HG03108 (cell line): ENCODE results near the gene CHSY1.
A peak's percentile ranks its signal among the peaks of the same experiment; 100 is the strongest.

Experiments used
- ATAC-seq: cut with Tn5 transposase; IDR thresholded peaks from one replicate; pipeline ENCODE4 v1.9.1; 2021; ENCODE audit warnings: moderate library complexity; ENCODE audit not compliant: unreplicated experiment

Gene CHSY1

DNA sequence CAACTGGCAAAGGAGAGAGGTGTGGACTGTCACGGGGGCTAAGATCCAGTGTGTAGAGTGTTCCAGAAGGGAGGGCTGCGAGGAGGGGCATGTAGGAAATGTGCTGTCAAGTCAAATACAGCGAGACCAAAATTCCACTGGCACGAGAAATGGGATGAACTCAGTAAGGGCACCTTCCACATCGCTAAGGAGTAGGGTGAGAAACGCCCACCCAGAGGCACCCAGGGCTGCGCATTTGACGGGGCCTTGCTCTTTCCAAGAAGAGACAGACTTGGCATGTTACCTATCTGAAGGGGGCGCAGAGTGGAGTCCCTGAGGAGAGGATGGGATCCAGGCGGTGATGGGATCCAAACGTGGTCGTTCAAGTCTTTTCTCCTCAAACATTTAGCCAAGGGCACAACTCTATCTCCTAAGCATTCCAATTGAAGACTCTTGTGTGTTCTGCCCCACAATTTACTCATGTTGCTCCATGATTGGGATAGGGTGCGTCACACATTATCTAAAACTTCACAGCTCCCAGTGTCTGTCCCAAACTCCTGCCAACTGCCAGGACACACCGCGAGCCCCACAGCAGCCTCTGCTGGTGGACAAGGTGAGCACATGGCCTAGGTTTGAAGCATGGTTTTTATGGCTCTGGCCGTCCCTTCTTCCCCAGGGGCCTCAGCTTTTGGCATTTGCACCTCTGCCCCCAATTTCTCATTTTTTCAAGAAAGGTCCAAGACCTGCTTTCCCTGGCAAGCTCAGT, 17.8 kb upstream of the CHSY1 start:
- ATAC-seq, result no peak

DNA sequence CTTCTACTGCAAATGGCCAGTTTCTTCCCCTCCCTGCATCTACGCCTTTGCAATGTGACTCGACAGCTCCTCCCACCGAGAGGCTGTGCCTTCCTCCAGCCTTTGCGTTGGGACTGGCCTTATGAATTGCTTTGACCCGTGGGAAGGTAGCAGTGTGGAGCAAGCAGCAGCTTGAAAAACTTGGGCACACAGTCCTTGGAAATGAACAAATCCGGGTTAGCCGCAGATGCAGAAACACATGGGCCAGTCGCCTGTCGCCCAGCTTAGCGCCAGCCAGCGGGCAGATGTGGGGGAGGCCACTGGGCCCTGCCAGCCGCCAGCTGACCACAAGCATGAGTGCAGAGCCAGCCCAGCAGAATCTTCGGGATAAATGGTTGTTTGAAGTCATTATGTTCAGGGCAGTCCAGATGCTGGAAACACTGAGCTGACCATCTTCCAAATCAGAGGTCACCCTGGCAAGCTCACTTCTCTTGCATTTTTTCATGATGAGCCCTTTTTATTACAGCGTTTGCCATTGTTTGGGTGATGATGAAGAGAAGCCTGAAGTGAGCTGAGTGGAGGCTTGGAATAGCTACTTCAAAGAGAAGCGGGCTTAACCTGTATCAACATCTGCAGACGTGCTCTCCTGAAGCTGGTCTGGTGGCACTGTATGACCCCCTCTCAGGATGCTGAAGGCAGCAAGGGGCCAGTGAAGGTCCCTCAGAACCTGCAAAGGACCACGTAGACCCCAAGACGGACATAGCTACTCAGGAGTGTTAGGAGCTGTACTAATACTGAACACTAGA, 15.7 kb upstream of the CHSY1 start:
- ATAC-seq, result no peak

DNA sequence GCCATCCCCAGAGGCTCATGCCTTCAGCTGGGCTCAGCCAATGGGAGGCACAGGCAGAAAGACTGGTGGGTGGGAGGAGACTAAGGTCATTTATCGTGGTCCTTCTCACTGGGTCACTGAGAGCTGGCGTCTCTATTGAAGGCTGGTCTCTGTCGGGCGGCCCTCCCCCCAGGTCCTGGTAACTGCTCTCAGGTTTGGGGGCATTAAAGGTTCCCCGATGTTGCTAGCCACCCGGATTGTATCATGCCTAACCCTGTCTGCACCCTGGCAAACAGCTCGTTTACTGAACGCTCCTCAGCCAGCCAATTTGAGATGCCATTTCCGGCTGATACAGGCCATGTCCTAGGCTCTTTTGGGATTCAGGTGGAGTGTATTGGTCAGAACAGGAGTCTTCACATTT, 14.9 kb upstream of the CHSY1 start:
- ATAC-seq, result no peak

DNA sequence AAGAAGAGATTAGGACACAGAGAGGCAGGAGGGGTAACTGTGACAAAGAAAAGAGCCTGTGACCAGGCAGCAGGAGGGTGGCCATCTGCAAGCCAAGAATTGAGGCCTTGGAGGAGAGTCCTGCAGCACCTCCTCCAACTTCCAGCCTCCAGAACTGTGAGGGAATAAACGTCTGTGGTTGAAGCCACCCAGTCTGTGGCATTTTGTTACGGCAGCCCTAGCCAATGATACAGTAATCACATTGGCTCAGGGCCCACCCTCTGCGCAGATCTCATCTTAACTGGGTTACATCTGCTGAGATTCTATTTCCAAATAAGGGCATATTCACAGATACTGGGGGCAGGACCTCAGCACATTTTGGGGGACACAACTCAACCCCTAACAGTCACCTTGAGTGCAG, 14.2 kb upstream of the CHSY1 start:
- no peak for ATAC-seq

DNA sequence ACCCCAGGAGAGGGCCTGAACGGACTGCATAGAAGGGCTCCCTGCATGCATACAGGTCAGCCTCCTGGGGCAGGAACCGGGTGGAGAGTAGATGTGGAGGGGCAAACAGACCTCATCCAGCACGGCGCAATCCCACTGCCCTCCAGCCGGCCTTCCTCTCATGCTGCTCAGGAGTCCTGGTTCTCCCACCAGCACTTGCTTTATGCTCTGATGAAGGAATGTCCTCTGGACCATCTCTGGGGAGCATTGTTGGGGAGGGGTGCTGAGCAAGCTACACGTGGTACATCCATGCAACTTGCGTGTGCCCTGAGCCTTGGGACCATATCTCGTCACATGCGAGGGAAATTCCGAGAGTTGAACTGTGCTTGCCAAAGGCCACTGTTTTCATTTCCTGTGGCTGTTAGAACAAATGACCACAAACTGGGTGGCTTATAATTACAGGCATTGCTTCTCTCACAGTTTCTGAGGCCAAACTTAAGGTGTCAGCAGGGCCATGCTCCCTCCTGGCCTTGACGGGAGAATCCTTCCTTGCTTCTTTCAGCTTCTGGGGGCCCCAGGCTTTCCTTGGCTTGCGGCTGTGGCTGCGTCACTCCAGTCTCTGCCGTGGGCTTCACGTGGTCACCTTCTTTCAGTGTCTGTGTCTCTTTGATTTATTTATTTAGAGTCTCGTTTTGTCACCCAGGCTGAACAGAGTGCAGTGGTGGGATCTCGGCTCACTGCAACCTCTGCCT, 13.2 kb upstream of the CHSY1 start:
- ATAC-seq, result no peak

DNA sequence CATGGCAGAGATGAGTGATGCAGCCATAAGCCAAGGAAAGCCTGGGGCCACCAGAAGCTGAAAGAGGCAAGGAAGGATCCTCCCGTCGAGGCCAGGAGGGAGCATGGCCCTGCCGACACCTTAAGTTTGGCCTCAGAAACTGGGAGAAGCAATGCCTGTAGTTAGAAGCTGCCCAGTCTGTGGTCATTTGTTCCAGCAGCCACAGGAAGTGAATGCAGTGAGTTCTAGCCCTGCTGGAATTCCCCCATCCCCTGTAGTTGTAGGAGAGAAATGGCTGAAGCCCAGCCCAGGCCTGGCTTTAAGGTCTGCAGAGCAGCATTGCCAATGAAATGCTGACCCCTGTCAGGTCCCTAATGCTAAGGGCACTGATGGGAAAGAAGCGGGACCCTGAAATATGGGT, 12.2 kb upstream of the CHSY1 start:
- no peak for ATAC-seq

DNA sequence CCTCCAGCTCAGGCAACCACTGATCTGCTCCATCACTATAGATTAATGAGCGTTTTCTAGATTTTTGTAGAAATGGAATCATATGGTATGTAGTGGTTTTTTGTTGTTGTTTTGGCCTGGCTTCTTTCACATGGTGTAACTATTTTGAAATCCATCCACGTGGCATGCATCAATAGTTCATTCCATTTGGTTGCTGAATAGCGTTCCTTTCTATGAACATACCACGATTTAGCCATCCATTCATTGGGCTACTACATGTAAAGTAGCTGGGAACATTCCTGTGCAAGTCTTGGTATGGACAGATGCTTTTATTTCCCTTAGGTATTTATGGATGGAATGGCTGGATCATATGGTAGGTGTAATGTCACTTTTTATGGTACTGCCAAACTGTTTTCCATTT, 10.7 kb upstream of the CHSY1 start:
- ATAC-seq, result no peak

DNA sequence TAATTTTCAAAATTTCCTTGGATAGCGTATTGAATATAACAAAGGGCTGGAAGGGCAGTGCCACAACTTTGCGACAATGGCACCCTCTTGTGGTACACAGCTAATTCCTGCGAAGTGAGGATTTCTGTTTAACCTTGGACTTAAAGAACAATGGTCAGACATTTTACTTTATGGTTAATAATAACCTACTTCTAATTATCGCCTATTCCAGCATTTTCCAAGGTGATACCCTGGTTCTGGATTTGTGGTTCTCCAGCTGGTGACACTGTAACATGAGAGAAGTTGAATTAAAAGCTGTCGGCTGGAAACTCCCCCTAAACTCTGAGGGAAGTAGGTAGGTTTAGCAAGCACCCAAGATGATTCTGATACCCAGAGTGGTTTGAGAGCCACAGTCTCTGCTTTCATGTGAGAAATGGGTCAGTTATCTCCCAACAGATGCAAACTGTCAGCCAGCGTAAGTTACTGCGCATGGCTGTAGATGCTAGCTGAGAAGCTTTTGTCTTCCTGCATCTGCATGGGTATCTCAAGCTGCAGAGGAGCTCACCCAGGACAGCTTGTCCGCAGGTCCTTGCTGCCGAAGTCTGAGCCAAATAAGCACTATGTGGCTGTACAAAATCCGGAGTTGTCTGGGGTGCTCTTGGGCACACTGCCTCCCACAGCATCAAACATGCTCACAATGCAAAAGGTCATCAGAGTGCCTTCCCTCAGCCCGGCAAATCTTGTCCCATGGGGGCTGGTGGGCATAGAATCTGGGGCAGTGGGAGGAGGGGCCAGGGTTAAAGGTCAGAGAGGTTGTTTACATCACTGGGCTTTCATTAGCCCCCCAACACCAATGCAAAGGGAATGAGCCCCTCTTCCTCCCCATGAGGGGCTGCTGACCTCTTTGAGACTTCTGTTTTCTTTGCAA, 6.6 kb upstream of the CHSY1 start:
- ATAC-seq, result no peak

DNA sequence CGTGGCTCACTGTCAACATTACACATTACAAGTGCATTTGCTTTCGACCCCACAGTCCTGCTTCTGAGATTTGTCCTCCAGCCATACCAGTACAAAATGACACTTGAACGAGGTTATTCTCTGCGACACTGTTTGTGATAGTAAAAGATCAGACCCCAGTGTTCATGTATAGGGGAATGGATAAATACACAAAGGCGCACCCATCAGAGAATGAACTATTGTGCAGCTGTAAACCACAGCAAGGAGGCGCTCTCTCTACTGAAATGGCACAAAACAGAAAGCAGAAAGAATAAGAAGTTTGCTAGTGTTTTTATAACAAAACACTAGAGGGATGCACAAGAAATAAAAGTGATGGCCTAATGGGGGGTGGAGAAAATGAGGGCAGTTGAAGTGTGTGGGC, 4.9 kb upstream of the CHSY1 start:
- no peak for ATAC-seq

DNA sequence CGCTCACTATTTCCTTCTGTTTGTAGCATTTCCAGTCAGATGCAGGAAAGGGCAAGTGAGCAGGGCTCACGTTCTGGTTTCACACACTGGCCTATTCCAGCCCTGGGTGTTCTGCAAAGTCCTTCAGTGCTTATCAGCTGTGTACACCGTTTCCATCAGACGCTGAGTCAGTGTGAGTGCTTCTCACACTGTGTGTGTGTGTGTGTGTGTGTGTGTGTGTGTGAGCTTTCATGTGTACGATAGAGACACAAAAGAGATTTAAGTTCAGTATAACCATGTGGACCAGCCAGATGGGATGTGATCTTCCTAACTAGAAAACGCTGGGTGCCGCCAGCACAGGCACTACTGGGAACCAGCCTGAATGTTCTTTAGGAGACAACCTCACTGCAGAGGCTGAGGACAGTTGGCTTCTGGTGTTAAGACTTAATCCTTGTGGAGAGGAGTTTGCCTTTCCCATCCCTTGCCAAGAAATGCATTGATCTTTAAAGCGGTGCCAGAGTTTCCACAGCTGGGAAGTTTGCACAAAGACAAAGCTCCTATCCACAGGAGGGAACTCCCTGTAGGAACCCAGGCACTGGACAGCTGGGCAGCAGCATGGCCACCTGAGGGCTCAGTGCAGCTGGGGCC, 3.9 kb upstream of the CHSY1 start:
- ATAC-seq, result no peak

DNA sequence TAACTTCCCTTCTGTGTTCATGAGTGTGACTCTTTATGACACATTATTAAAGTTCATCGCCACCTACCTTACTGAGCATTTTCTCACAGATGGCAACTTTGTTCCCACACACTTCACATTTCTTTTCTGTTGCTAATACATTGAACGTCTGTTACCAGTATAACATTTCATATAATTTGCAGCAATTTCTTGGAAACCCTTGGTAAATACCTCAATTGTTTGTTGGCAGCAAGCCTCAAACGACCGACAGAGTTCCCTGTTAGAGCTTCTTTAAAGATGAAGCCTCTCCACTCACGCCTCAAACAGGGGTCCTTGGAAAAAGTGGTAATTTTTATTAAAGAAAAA, 3.2 kb upstream of the CHSY1 start:
- ATAC-seq, result no peak

DNA sequence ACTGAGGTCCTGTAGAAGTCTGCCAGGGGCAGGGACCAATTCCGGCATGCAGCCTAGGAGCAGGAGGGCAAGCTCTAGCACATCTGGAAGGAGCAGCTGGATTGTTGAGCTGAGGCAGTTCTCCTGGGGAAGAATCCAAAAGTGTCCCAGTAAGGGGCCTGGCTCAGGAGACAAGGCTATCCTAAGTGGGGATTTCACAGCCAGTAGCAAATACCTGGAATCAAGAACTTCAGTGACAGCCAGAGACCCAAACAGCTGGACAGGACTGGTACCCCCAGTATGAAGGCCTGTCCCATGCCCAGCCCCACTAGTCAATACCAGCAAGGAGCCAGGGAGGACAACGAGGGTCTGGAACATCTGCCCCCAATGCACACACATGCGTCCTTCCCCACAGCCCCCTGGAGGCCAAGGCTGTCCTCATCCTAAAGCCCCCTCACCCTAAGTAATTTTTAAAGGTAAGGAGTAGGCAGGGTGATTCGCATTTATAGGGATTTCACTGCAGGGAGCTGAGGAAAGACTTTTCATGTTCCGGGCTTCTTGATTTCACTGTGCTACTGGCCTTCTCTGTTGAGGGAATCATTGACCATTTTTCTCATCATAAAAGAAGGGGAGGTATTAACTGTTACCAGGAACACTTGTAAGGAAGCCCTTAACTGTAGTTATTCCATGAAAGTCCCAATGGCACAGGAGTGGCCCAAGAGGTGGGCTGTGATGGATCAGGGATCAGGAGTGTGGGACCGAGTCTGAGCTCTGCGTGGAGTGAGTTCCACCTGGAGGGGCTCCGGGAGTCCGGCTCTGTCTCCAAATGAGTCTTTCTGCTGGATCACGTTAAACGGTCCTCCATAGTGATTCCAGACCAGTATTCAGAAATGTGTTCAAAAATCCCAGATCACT, 2.6 kb upstream of the CHSY1 start:
- no peak for ATAC-seq

DNA sequence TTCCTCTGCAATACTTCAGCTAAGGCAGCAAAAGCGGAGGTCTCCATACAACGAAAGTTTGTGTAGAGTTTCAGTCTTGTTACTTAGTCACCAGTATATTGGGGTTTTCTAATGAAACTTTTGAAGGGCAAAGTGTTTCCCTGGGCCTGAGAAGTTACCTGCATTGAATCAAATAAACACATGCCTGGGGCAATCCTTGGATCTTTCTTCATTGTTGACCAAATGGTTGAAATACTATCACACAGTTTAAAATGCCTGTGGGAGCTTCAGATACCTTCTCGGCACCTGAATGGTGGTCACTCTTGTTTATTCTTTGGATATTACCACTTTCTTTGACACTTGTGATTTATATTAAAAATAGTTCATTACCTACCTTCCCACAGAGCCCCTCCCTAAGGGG, 988 bp upstream of the CHSY1 start:
- ATAC-seq, result peak; percentile 3

DNA sequence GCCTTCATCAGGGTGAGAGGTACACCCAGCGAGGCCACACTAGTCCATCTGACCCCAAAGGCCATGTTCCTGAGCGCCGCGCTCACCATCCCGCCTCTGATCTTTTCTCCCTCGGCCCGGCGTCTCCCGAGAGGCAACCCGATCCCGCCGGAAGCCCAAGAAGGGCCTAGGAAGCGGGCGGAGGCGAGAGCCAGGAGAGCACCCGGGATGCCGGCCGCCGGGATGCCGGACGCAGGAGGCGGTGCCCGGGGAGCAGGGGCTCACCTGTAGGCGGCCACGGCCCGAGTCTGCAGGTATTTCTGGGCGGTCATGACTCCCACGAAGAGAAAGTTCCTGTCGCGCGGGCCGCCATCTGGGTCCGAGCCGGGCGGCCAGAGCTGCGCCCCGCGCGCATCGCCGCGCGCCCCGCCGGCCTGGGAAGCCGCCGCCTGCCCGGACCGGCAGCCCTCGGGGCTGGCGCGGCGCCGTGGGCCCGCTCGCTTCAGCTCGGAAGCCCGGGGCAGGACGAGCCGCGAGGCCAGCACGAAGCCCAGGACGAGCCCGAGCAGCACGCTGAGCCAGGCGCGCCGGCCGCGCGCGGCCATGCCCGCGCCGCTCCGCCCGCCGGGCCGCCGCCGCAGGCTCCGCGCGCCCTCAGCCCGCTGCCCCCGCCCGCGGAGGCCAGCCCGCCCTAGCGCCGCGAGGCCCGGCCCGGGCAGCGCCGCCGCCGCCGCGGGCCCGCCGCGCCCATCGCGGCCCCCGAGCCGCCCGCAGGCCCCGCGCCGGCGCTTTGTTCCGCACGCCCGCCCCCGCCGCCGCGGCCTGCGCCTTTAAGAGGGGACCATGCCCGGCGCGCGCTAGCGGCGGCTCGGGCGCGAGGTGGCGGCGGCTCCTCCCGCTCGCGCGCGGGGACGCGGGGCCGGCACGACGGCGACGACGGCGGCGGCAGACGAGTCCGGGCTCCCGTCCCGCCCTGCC, 697 bp downstream of the CHSY1 start:
- peak; percentile 20 for ATAC-seq

DNA sequence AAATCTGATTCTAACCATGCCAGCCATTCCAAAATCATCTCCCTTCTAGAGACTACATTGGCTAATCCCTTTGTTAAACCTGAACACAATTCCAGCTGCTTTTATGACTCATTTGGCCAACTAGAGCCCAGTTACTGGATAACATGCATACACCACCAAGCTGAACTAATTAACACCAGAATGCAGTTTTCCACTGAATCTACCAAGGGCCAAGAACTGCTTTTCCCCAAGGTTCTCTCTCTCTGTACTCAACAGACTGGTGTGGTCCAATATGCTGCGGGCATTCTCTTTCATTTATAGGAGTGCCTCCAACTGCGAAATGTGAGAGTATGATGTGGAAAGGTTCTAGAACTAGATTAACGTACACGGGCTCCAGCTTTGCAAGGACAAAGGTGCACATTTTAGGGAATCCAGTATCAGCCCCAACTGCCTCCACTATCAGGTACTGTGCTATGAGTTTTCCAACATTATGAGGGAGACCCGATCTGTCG, 1.5 kb downstream of the CHSY1 start:
- no peak for ATAC-seq

DNA sequence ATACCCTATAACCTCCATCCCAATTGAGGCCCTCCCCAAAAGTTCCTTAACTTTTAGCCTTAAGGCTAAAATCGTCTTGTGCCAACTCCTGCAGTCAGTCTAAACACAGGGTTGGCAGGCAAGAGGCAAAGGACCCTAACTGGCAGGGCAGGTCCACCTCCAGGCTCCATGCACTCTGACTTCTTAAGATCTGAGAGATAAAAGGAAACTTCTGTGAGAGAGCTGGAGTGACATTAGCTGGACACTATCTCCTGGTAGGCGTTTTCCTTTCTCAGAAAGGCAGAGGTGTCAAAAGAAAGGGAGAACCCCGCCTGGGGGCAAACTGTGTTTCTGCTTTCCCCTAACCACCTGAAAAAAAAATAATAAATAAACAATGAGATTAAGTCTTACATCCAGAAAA, 3.6 kb downstream of the CHSY1 start:
- no peak for ATAC-seq

DNA sequence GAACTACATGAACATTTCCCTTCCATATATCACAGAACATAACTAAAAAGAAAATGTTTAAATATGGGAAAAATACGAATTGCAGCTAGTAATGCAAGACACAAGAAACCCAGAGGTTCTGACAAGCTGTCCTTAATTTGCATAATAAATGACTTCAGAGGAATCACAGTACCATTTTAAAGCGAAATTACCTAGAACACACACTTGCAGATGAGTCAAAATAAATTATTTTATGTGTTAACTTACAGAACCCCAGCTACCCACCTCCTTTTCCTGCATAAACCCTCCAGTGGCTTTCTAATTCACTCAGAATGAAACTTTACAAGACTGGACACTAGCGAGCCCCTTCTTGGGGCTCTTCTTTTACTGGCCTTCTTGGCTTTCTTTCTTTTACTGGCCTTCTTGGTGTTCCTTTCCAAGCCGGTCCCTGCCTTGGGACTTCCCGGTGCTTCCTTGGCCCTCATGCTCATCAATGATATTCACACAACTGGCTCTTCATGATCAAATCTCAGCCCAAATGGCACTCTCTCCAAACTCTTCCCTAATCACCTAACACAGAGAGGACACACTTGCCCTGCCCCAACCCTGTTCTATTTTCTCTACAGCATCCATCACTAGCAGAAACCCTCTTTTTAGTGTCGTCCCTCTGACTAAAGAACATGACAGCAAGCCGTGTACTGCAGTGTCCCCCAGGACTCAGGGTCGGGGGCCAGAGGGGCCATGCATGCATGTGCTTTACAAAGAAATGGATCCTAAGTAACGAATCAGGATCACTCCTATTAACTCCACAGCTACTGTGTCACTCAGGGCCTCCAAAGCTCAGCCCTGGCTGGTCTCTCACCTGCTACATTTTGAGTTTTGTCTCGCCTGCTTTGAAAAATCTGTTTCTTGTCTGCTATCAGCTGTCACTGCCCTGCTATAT, 4.8 kb downstream of the CHSY1 start:
- ATAC-seq, result no peak
